Nephron (organoid): ENCODE measurements around the gene PAX5.
A peak's percentile ranks its signal among the peaks of the same experiment; 100 is the strongest.

ENCODE experiments used
- H3K27ac Mint-ChIP-seq, 3 experiments: 2 replicates each; pipeline ENCODE4 v1.8.0; 2020; ENCODE audit warnings: mixed read lengths in 3 of 3, mild to moderate bottlenecking in 2 of 3, moderate library complexity in 1 of 3
- H3K27me3 Mint-ChIP-seq: 2 replicates; pipeline ENCODE4 v1.8.0; 2021; ENCODE audit warnings: low read depth, mild to moderate bottlenecking, moderate library complexity, mixed read lengths
- H3K36me3 Mint-ChIP-seq: 2 replicates; pipeline ENCODE4 v1.8.0; 2020; ENCODE audit warnings: low read depth, mixed read lengths
- H3K4me1 Mint-ChIP-seq: 2 replicates; pipeline ENCODE4 v1.8.0; 2020; ENCODE audit warnings: mixed read lengths
- H3K4me3 Mint-ChIP-seq, 3 experiments: 2 replicates each; pipeline ENCODE4 v1.8.0; 2020; ENCODE audit warnings: mild to moderate bottlenecking in 3 of 3, mixed read lengths in 3 of 3, moderate library complexity in 2 of 3
- H3K9me3 Mint-ChIP-seq: 2 replicates; pipeline ENCODE4 v1.8.0; 2020; ENCODE audit warnings: mixed read lengths
- CTCF ChIP-seq, 3 experiments: fragments of 200-600 bp; sonication (generic); IDR thresholded peaks; one replicate each; pipeline ENCODE4 v1.5.0; 2021; ENCODE audit warnings: antibody characterized with exemption in 3 of 3; ENCODE audit not compliant: unreplicated experiment in 3 of 3

PAX5 gene

GRCh38 chr9:36800455-36800854 is 233.6 kb downstream of the PAX5 start:
- H3K27me3 Mint-ChIP-seq: peaks cover 59% of the 10 kb centered on the region
- TF ChIP-seq CTCF (IDR thresholded peaks at IDR 0.05; ENCODE audit: unreplicated experiment in 3 of 3): no peak
- no peaks in the 10 kb centered on the region for H3K36me3 Mint-ChIP-seq
- H3K4me1 Mint-ChIP-seq: peaks cover 7% of the 10 kb centered on the region
- no peaks in the 10 kb centered on the region for H3K9me3 Mint-ChIP-seq
- H3K27ac Mint-ChIP-seq: no peak overlapping the region
- H3K4me3 Mint-ChIP-seq: no peak overlapping the region

- Mint-ChIP-seq H3K27me3 (peaks cover 45% of the 10 kb centered on the region), H3K4me1 (peaks cover 7% of the 10 kb centered on the region), H3K36me3 (no peaks in the 10 kb centered on the region), H3K27ac (no peak overlapping the region), H3K9me3 (no peaks in the 10 kb centered on the region), H3K4me3 (no peak overlapping the region)
- peak; percentile 13 to 41 (median 22) for TF ChIP-seq CTCF (IDR thresholded peaks at IDR 0.05; ENCODE audit: unreplicated experiment in 3 of 3)
These were observed 235.6 kb downstream of the PAX5 start for GRCh38 chr9:36798350-36799065.

DNA sequence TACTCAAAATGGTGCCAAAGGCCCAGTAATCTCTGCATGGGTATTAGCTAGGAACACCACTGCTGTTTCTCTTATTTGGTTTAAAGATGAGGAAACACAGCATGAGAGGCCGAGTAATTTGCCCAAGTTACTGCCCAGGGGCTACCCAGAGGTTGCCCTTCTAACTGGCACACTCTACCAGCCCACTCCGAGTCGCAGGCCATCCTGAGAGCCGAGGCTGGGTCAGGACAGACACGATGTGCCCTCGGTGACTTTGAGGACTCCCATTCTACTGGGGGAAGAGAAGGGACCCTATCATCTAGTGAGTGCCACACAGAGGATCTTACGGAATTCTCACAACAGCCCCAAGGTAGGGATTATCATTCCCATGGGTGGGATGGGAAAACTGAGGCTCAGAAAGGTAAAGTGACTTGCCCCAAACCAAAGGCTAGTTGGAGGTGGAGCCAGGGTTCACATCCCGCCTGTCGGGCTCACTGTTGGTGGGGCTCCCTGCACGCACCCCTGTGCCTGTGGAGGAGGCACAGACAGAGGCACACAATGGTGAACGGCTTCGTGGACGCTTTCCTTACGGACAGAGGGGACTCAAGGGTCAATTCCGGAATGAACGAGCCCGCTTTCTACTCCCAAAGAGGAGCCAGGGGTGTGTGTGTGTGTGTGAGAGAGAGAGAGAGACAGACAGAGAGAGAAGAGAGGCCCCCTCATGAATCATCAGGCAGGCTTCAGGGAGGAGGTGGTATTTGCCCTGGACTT is 236.4 kb downstream of the PAX5 start:
- H3K4me1 Mint-ChIP-seq: peaks cover 7% of the 10 kb centered on the region
- H3K27ac Mint-ChIP-seq: no peak overlapping the region
- no peaks in the 10 kb centered on the region for H3K36me3 Mint-ChIP-seq
- no peak for TF ChIP-seq CTCF (IDR thresholded peaks at IDR 0.05; ENCODE audit: unreplicated experiment in 3 of 3)
- H3K4me3 Mint-ChIP-seq: no peak overlapping the region
- H3K9me3 Mint-ChIP-seq: peaks cover 7% of the 10 kb centered on the region
- H3K27me3 Mint-ChIP-seq: peaks cover 36% of the 10 kb centered on the region

DNA sequence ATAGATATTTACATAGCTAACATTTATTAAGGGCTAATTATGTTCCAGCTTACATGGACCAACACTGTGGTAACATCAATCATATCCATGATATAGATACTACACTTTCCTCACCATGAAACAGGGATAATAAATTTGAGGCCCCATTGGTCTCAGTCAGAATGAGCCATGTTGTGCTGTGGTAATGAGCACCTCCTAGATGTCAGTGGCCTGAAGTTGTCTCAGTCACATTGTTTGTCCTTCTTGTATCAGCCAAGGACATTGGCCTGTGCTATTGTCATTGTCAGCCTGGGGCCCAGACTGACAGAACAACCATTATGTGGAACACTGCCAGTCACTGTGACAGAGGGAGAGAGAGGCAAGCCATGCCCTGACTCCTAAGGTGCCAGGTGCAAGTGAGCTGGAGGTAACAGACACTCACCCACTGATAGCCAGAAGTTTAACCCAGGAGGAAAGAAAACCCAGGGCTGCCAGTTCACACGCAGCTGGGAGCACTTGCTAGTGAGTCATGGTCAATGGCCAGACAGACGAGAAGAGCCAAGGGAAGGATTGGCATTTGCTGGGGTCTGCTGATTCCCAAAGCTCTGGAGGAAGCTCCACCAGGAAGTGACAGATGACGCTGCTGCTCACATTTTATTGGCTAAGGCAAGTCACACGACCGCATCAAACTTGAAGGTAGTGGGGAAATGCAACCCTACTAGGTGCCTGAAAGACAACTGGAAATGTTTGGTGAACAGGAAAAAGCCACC is 237.2 kb downstream of the PAX5 start:
- Mint-ChIP-seq H3K9me3 (peaks cover 11% of the 10 kb centered on the region), H3K4me1 (no peaks in the 10 kb centered on the region), H3K27ac (no peak overlapping the region), H3K4me3 (no peak overlapping the region), H3K36me3 (no peaks in the 10 kb centered on the region), H3K27me3 (peaks cover 28% of the 10 kb centered on the region)
- no peak for TF ChIP-seq CTCF (IDR thresholded peaks at IDR 0.05; ENCODE audit: unreplicated experiment in 3 of 3)

DNA sequence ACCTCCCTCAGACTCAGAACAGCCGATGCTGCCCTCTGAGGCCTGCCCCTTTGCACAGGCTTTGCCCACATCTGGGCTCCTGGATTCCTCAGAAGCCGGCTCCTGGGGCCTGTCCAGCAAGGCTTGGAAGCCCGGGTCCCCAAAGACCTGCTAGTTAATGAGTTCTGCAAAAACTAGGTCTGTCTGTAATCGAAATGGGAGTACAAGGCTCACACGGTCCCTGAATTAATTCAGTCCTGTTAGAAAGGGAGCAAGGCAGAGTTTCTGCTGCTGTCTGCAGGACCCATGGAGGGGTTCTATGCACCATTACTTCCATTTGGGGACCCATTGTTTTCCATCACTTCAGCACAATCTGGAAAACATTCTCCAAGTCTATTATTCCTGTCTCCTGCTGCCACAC is 239.6 kb downstream of the PAX5 start:
- peaks cover 14% of the 10 kb centered on the region for H3K27me3 Mint-ChIP-seq
- no peak overlapping the region for H3K4me3 Mint-ChIP-seq
- H3K4me1 Mint-ChIP-seq: peaks cover 4% of the 10 kb centered on the region
- no peak overlapping the region for H3K27ac Mint-ChIP-seq
- H3K9me3 Mint-ChIP-seq: peaks cover 11% of the 10 kb centered on the region
- TF ChIP-seq CTCF (IDR thresholded peaks at IDR 0.05; ENCODE audit: unreplicated experiment in 3 of 3): no peak
- H3K36me3 Mint-ChIP-seq: no peaks in the 10 kb centered on the region
